HG03460 (cell line): Measurements from ENCODE around the gene HECTD2.
"Not testable (repeated sequence)": the region's sequence is repeated elsewhere in the genome, so short reads cannot be mapped to it uniquely, and the experiment has no call there.

ENCODE experiments used
- ATAC-seq: cut with Tn5 transposase; IDR thresholded peaks from one replicate; pipeline ENCODE4 v1.9.1; 2021; ENCODE audit not compliant: unreplicated experiment

Gene HECTD2

DNA sequence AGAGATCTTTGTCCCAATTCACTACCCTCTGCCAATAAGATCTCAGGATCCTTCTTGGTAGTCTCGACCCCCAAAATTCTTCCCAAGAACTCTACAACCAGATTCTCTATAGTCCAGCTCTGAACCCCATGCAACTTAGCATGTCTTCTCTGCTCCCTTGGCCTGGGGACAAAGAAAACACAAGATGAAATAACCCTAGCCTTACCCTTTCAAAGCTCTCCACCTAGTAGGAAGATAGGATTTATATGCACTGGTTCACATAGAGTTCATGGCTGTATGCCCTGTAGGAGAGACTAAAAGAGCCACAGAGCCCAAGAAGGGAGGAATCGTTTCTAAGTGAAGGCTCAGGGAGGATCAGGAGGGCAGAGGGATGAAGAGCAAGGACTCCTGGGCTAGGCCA is 126.6 kb downstream of the HECTD2 start:
- ATAC-seq: no peak

DNA sequence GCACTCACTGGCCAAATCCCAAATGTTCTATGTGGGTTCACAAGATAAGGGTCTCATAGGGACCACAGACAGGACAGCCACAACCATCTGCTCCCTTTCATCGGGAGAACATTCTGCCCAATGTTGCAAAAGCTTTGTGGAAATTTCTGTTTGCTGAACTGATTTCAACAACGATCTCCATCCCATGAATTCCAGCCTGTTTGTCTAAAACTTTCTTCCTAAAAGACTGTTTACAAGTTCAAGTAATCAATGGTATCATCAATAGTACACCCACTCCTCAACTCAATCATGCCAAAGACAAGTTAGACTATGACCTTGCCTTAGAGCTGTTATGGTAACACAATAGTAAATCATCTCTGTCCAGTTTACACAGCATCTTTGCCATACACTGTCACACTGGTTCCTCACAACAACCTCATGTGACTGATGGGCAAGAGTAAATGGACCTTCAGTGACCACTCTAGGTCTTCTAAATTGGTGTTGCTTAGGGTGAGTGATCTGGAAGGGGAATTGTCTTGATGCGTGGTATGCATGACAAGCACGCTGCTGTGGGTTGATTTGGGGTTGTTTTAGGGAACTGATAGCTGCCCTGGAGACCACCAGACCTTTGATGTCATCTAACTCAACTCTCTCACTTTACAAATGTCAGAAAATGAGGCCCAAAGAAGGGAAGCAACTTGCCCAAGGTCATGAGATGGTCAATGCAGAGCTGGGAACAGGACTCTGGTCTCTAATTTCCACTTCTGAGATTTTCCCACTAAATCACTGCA is 127.7 kb downstream of the HECTD2 start:
- ATAC-seq: no peak

DNA sequence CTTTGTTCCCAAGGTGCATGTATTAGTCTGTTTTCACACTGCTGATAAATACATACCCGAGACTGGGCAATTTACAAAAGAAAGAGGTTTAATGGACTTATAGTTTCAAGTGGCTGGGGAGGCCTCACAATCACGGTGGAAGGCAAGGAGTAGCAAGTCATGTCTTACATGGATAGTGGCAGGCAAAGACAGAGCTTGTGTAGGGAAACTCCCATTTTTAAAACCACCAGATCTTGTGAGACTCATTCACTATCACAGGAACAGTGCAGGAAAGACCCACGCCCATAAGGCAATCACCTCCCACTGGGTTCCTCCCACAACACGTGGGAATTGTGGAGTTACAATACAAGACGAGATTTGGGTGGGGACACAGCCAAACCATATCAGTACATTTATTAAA is 129.8 kb downstream of the HECTD2 start:
- ATAC-seq: no peak

DNA sequence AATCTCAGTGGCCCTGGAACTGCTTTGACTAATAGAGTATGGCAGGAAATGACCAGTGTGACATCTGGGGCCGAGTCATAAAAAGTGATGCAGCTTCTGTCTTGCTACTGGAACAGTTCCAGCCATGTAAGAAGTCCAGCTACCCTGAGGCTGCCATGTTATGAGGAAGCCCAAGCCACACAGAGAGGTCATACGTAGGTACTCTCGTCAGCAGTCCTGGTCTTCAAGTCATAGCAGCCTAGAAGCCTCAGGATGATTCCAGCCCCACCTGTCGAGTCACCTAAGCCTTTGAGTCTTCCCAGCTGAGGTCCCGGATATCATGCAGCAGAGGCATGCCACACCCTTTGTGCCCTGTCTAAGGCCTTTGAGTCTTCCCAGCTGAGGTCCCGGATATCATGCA is 130.6 kb downstream of the HECTD2 start:
- no peak for ATAC-seq

DNA sequence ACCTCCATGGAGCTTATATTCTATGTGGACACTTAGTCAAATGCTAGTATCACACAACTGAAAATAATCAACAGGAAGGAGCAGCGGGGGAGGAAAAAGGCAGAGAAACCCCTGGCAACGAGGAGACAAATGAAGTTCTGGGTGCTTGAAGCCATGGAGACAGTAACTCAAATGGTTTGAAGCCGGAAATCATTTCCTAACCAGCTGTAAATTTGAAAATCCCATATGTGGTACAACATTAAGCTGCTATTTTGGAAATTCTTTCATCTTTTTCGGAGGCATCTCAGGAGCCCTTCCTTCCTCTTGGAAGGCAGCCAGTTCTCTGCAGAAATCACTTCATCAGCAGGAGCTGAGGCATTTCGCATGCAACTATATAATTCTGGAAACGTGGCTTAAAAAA is 131.3 kb downstream of the HECTD2 start:
- ATAC-seq: no peak

DNA sequence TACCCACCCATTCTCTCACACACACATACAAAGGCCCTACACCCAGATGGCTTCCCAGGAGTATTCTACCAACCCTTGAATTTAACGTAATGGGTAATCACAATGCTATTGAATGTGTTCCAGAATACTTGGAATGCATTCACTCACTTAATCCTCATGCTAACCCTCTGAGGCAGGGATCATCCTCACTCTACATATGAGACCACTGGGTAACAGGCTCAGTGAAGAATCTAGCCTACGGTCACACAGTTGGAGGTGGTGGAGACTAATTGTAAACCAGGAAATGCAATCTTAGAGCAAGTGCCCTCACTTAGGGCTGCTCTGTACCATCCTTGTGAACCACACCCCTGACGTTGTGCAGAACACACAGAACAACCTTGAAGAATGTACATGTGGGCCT is 135.2 kb downstream of the HECTD2 start:
- no peak for ATAC-seq

DNA sequence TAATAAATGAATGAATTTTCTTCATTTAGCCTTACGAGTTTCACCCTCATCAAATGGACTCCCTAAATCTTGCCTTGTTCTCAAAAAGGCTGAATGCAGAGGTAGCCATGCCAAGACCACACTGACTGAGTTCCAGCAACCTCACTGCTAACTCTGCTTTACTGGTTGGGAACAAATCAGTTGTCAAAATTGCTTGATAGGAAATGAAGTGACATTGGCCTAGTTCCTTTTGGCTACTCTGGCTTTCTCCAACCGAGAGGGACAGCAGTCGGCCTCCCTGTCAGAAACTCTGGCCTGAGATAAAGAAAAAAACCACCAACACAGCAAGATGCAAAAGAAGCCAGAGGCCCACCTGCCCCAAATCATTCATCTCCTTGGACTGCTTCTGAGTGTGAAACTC is 135.7 kb downstream of the HECTD2 start:
- no peak for ATAC-seq

DNA sequence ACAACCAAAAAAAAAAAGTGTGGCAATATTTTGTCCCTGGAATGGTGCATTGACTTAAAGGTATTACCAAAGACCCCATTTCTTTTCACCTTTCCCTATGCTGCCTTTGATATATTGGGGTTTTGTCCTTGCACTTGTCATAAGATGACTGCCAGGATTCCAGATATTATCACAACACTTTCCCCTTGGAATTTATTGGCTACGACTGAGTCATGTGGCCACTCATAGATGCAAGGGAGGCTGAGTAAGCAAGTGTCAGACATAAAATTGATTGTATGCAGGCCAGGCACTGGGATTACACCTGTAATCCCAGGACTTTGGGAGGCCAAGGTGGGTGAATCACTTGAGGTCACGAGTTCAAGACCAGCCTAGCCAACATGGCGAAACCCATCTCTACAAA is 139.1 kb downstream of the HECTD2 start:
- no peak for ATAC-seq

DNA sequence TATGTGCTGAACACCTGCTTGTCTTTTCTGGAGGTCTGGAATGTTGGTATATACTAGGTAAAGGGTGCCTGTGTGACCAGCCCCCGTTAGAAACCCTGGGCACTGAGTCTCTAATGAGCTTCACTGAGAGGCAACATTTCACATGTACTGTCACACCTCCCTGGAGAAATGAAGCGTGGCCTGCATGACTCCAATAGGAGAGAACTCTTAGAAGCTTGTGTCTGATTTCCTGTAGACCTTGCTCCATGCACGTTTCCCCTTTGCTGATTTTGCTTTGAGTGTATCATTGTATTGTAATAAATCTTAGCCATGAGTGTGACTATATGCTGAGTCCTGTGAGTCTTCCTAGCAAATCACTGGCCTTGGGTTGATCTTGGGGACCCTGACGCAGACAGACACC is 139.9 kb downstream of the HECTD2 start:
- ATAC-seq: no peak

DNA sequence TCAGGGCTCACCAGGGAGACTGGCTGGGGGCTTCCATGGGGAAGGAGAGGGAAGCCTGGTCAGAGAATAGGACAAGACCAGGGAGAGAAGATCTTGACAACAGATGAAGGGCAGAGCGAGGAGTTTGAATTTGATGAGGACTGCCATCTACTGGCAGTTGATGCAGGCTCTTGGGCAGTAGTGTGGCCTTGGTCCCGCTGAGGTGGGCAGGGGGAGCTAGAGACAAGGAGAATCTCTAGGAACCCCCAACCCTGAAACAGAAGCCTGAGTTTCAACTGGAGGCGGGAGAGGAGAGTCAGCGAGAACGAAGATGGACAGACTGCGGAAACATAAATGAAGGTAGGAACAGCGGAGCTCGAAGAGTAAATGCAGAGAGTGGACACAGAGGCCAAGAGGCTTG is 141.7 kb downstream of the HECTD2 start:
- ATAC-seq: no peak

DNA sequence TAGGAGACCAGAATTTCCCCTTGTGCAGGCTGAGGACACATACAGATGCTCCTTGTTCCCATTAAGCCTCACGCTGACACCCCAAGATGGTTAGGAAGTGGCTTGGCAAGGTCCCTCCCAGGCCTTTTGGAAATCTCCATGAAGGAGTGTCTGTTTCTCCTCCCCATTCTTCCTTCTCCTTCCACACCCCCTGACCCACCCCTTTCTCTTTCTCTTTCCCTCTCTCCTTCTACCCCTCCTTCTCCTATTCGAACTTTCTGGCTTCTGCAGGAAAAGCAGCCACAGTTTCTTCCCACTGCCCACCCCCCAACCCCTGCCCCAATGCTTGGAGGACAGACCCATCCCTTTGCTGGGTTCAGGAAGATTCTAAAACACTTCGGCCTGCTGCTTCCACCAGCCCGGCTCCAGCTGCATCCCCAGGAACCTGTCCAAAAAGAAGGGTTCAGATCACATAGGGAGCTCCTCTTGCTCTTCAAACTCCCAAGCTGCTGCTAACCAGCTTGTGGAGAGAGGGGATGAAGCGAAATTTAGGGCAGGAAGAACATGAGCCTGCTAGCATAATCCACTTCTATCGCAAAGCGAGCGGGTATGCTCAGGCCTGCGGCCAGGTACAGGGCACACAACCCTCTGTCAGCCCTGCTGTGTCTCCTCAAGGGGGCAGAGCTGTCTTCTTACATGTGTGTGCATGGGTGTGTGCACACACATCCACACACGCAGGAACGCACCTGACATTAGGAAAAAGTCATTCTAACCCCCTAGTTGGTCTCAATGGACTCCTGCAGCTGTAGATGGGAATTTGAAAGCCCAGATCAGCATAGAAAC is 142.3 kb downstream of the HECTD2 start:
- ATAC-seq: no peak

DNA sequence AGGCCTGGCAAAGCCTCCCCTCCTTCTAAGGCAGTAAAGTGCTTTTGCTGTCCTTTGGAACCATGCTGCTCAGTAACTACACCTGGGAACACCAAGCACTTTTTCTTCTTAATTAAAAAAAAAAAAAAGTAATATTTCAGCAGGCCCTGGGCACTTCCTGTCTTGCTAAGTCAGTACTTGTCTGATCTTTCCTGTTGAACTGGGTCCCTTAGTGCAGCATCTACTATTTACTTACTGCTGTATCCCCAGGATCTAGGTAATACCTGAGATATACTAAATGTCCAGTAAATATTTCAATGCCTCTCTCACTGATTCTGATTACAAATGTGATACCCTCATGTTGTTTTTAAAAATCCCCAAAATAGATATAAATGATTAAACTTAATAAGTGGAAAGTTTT is 145.3 kb downstream of the HECTD2 start:
- ATAC-seq: no peak

DNA sequence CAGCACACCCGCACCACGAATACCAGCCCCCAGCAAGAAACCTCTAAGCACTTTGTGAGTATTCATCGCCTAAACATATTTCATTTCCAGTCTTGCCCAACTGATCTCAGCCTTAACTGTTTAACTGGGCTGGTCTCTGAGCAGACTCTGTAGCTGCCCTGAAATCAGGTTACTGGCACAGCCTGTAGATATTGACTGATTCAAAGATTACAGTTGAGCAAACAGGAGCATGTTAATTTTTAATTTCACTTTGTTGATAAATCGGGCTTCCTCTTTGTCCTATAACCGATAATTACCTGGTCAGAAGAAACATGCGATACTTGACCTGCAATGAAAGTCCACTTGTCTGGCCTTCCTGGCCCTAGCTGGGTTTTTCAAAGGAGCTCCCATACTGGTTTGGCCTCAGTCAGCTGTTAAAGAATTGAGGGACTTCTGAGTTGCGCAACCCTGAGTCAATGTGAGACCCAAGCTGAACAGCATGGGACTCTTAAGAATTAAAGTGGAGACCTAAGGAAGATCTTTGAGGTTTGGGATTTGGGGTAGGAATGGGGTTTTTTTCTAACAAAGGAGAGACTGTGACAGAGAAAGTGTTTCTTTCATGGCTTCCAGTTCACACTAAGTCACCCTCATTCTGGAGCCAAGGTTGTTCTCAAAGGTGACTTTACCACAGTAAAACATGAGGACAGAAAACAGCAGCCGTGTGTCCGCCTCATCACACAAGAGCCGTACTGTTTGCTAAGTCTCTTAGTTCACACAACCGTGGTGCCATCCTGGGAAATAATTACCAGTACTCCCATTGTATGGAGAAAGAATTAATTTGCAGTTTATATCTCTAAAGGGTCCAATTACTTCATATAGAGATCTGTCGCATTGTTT is 146.8 kb downstream of the HECTD2 start:
- no peak for ATAC-seq

DNA sequence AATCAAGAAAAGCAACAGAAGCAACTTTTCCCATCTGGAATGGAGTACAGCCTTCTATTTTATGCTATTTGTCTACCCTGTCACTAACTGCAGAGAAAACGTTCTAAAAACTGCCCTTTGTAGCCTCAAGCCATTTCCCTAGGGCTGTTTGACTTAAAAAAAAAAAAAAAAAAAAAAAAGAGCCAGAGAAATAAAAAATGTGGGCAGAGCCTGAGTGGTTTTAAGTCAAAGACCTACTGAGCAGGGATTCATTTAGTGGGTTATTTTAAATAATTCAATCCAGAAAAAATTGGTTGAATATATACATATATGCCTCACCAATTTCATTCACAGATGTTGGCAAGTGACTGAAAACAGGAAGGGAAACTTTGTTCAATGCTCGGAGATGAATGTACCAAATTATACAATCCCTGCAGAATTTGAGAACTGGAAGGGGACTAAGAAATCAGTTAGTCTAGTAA is 147.5 kb downstream of the HECTD2 start:
- no peak for ATAC-seq

DNA sequence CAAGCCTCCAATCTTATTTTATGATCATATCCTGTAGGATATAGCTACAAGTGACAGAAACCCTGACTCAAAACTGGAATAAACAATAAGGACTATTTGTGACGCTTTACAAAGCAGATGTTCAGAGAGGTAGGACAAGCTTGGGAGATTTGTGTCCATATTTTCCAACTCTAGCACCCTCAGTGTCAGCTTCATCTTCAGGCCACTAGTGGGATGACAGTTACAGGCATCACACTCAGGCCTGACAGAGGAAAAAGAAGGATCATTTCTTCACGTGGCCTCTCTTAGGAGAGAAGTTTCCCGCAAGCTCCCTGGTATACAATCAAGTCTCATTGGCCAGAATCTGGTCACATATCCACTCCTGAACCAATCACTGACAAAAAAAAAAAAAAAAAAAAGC is 148.3 kb downstream of the HECTD2 start:
- no peak for ATAC-seq

DNA sequence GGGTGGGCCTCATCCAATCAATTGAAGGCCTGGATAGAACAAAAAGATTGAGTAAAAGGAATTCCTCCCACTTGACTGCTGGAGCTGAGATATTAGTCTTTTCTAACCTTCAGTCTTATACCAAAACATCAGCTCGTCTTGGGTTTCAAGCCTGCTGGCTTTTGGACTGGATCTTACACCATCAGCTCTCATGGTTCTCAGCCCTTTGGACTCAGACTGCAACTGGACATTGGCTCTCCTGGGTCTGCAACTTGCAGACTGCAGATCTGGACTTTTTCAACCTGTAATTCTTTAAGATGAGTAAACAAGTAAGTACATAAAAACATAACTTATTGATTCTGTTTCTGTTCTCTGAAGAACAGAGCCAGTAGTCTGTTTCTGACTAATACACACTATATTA is 149.0 kb downstream of the HECTD2 start:
- no peak for ATAC-seq

DNA sequence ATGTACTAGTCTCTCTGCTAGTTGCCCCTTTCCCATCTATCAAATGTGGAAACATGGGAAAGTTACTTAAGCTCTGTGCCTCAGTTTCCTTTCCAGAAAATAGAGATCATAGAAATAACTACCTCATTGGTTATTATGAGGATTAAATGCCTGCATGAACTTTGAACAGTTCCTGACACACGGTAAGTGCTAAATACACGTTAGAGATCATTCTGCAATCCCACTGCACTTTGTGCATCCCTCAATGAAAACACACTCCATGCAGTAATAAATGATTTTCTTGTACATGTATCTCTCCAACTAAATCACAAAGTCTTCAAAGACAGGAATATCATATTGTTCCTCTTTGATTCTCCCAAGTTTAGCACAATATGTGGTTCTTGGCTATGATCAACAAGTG is 149.6 kb downstream of the HECTD2 start:
- ATAC-seq: no peak

DNA sequence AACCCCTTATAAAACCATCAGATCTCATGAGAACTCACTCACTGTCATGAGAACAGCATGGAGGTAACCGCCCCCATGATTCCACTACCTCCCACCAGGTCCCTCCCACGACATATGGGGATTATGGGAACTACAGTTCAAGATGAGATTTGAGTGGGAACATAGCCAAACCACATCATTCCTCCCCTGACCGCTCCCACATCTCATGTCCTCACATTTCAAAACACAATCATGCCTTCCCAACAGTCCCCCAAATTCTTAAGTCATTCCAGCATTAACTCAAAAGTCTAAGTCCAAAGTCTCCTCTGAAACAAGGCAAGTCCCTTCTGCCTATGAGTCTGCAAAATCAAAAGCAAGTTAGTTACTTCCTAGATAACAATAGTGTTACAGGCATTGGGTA is 150.7 kb downstream of the HECTD2 start:
- not testable (repeated sequence) for ATAC-seq

DNA sequence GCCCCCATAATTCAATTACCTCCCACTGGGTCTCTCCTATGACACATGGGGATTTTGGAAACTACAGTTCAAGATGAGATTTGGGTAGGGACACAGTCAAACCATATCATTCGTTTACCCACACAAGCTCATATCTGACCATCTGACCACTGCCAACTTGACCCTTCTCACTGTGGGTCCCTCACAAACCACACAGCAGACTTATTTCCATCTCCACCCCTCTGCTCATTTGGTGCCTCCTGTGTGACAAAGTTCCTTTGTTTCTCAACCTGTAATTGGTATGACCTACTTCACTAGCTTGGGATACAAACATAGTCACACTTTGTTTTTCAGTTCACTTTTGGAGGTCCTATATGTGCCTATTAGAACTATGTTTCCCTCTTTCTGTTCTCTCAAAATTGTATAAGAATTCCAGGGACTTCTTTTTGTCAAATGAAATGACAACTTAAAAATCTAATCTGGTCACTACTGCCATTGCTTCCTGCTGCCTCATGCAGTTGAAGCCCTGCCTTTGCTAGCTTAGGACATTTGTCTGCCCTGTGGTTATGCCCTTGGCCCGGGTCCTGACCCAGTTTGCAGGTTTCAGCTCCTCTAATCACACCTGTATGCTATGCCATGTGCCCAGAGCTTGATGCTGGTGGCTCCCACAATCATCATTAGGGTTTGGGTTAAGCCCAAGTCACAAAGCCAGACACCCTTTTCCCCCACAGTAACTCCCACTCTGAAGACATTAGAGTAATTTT is 152.9 kb downstream of the HECTD2 start:
- no peak for ATAC-seq

DNA sequence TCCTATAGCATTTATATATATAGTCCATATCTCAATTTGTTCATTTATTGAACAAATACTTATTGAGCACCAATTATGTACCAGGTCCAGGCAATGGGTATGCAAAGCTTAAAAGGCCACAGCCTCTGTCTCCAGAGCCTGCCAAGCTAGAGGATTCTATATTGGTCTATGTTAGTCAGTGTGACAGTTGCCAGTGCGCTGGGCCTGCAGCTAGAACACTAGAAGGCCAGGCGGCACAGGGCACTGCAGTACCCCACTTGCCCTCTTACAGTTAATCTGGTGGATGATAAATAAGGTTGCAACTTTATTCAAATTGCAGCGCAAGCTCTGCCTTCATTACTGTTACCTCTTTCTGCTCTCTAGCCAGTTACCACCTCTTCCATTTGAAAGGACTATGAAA is 153.9 kb downstream of the HECTD2 start:
- ATAC-seq: no peak
